Measurements from ENCODE around the gene COL5A2. TPM values are rescaled to one million over a fixed set of nuclear protein-coding genes. Genes with fewer than 3 reads are reported as not detected.

The COL5A2 gene
- total and polyA plus RNA-seq, 10 of the 15 experiments (the other 5 are each of a cell fraction or from before 2014, with no cell fraction given), result 0.04 to 0.85 (median 0.39) TPM

DNA sequence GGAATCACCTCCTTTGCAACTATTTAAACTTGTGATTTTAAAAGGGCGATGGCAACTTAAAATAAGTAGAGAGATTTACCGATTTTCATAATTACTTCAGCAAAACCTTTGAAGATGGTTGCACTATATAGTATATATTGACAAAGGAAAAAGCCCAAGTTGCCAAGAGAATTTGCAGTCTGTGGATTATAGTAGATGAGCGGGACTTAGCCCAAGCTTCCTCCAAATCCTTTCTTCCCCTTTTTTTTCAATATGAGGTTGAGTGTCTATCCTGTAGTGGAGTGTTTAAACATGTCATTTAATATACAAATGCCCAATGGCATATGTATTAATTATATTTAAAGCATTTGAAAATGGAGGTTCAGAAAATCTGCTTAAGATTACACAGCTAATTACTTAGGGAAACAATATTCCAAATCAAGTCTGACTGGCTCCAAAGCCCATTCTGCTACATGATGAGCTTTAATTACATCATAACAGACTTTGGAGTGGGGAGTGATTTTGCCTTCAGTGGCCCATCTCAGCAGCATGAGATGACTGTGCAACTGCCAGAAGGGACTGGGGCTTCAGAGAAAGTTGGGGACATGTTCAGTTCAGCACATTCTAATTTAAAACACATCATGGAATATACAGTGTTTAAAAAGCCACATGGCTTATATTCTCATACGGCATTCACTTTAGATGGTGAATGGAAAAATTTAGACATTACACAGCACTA is 132.2 kb downstream of the COL5A2 start:
- 52% methylated on average over 4 of the region's 4 CpGs for WGBS (ENCODE audit: insufficient coverage, insufficient replicate concordance, low lambda C conversion rate, missing lambda C conversion rate)
- no peaks in the 10 kb centered on the region for H4K20me1 ChIP-seq (ENCODE audit: control insufficient read depth, insufficient read depth)
- POLR2A ChIA-PET, result no interaction called here

More for the DNA sequence above, 132.2 kb downstream of the COL5A2 start:
- RAD21 ChIA-PET (ENCODE audit: unreplicated experiment), result interaction anchor here (0.7 kb wide), 1 partner anchor 18 kb away, joined by 3 read pairs; no protein-coding TSS in a partner anchor
- no peaks in the 10 kb centered on the region for H3K4me1 ChIP-seq (ENCODE audit: control insufficient read depth, insufficient read depth, low read length)
- FAIRE-seq (no peak), ATAC-seq (no peak), DNase-seq (ENCODE audit: low read depth, low spot score) (no peak)
- no peaks in the 10 kb centered on the region for H3K9me3 ChIP-seq (replicated peaks; ENCODE audit: control insufficient read depth, insufficient read depth, low read length)
- no TSS peak for BruUV-seq (replicated peaks)
- H3K27ac ChIP-seq (ENCODE audit: control insufficient read depth, insufficient read depth), result no peak overlapping the region
- TF ChIP-seq PAX5 (IDR thresholded peaks at IDR 0.05; ENCODE audit: borderline replicate concordance, low read depth, low read length), result no peak
- no peak for TF ChIP-seq JUNB (IDR thresholded peaks at IDR 0.05)
- TF ChIP-seq HSF1 (IDR thresholded peaks at IDR 0.05; ENCODE audit: low read depth, low read length), result no peak
- no peak for TF ChIP-seq SPI1 (IDR thresholded peaks at IDR 0.05; ENCODE audit: borderline replicate concordance, insufficient read depth, low read depth, low read length)
- no peak for TF ChIP-seq MTA2 (IDR thresholded peaks at IDR 0.05; ENCODE audit: low read depth)
- no peak for TF ChIP-seq NFYB (IDR thresholded peaks at IDR 0.05; ENCODE audit: insufficient read depth, low read depth, low read length)
- no peak for TF ChIP-seq SP1 (IDR thresholded peaks at IDR 0.05; ENCODE audit: low read depth, low read length)
- no peak for TF ChIP-seq IKZF2 (IDR thresholded peaks at IDR 0.05)
- TF ChIP-seq SRF (IDR thresholded peaks at IDR 0.05; ENCODE audit: low read depth in 2 of 2, low read length in 2 of 2), result no peak
- TF ChIP-seq, protein P1, sequence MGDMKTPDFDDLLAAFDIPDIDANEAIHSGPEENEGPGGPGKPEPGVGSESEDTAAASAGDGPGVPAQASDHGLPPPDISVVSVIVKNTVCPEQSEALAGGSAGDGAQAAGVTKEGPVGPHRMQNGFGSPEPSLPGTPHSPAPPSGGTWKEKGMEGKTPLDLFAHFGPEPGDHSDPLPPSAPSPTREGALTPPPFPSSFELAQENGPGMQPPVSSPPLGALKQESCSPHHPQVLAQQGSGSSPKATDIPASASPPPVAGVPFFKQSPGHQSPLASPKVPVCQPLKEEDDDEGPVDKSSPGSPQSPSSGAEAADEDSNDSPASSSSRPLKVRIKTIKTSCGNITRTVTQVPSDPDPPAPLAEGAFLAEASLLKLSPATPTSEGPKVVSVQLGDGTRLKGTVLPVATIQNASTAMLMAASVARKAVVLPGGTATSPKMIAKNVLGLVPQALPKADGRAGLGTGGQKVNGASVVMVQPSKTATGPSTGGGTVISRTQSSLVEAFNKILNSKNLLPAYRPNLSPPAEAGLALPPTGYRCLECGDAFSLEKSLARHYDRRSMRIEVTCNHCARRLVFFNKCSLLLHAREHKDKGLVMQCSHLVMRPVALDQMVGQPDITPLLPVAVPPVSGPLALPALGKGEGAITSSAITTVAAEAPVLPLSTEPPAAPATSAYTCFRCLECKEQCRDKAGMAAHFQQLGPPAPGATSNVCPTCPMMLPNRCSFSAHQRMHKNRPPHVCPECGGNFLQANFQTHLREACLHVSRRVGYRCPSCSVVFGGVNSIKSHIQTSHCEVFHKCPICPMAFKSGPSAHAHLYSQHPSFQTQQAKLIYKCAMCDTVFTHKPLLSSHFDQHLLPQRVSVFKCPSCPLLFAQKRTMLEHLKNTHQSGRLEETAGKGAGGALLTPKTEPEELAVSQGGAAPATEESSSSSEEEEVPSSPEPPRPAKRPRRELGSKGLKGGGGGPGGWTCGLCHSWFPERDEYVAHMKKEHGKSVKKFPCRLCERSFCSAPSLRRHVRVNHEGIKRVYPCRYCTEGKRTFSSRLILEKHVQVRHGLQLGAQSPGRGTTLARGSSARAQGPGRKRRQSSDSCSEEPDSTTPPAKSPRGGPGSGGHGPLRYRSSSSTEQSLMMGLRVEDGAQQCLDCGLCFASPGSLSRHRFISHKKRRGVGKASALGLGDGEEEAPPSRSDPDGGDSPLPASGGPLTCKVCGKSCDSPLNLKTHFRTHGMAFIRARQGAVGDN (IDR thresholded peaks at IDR 0.05), result no peak
- no peak for TF ChIP-seq BHLHE40 (IDR thresholded peaks at IDR 0.05; ENCODE audit: borderline replicate concordance in 1 of 2, low read depth in 2 of 2, low read length in 1 of 2)
- no peak for TF ChIP-seq GATAD2B (conservative IDR thresholded peaks at IDR 0.05; ENCODE audit: low read depth)
- no peak for TF ChIP-seq EP300 (IDR thresholded peaks at IDR 0.05; ENCODE audit: borderline replicate concordance in 1 of 2, control insufficient read depth in 1 of 2, low read depth in 2 of 2, low read length in 2 of 2)
- TF ChIP-seq NFXL1 (IDR thresholded peaks at IDR 0.05; ENCODE audit: borderline replicate concordance), result no peak
- no peak for TF ChIP-seq STAT3 (IDR thresholded peaks at IDR 0.05; ENCODE audit: low read depth, low read length)
- no peak for TF ChIP-seq KDM1A (IDR thresholded peaks at IDR 0.05; ENCODE audit: borderline replicate concordance)
- TF ChIP-seq TCF7 (IDR thresholded peaks at IDR 0.05; ENCODE audit: borderline replicate concordance), result no peak
- CTCF ChIA-PET, result no interaction called here
- no peak overlapping the region for H3K9ac ChIP-seq (ENCODE audit: control insufficient read depth, insufficient read depth, low read length)
- no peaks in the 10 kb centered on the region for H3K27me3 ChIP-seq (replicated peaks in 1 of 2; ENCODE audit: control insufficient read depth in 2 of 2, insufficient read depth in 2 of 2, low read length in 1 of 2)
- H3K4me2 ChIP-seq (ENCODE audit: control insufficient read depth, insufficient read depth), result no peak overlapping the region
- no peak overlapping the region for H3K4me3 ChIP-seq
- H3K79me2 ChIP-seq (ENCODE audit: control insufficient read depth, insufficient read depth, low read length), result no peaks in the 10 kb centered on the region
- no peaks in the 10 kb centered on the region for H3K36me3 ChIP-seq (ENCODE audit: control insufficient read depth in 2 of 2, insufficient read depth in 2 of 2, low read length in 1 of 2)
- SMC1A ChIA-PET (ENCODE audit: uncharacterized antibody, unreplicated experiment), result no interaction called here
- H2AFZ ChIP-seq (ENCODE audit: control insufficient read depth, low read depth, low read length), result no peak overlapping the region
- in situ Hi-C loops (cut with MboI) (no loop called here), intact Hi-C loops (cut with micrococcal nuclease; ENCODE audit: unreplicated experiment) (no loop called here)

All from GM12878 (cell line).